Neural crest cell (in vitro differentiated cells): ENCODE results near the gene BAZ1A. TPM values are rescaled to one million over a fixed set of nuclear protein-coding genes. Genes with fewer than 3 reads are reported as not detected.
A peak's percentile ranks its signal among the peaks of the same experiment; 100 is the strongest.

Experiments
- DNase-seq: peaks from one replicate; pipeline ENCODE4 v3.0.0; 2021; ENCODE audit warnings: low read depth, mixed read lengths, low spot score
- H3K27ac Mint-ChIP-seq: one replicate; pipeline ENCODE4 v1.8.0; 2021; ENCODE audit warnings: mild to moderate bottlenecking, mixed read lengths; ENCODE audit not compliant: unreplicated experiment
- H3K27me3 Mint-ChIP-seq: 2 replicates; pipeline ENCODE4 v1.8.0; 2021; ENCODE audit warnings: low read depth, mild to moderate bottlenecking, mixed read lengths
- H3K36me3 Mint-ChIP-seq: 2 replicates; pipeline ENCODE4 v1.8.0; 2021; ENCODE audit warnings: low read depth, mild to moderate bottlenecking, mixed read lengths
- H3K4me1 Mint-ChIP-seq: 2 replicates; pipeline ENCODE4 v1.8.0; 2021; ENCODE audit warnings: mixed read lengths
- H3K4me3 Mint-ChIP-seq: one replicate; pipeline ENCODE4 v1.8.0; 2021; ENCODE audit warnings: mild to moderate bottlenecking, mixed read lengths
- H3K9me3 Mint-ChIP-seq: 2 replicates; pipeline ENCODE4 v1.8.0; 2021; ENCODE audit warnings: mixed read lengths
- total RNA-seq: library from RNA; stranded (reverse); gene quantifications from 2 replicates; pipeline ENCODE4 v1.2.1, GENCODE V29; 2021
- TF ChIP-seq, protein P1 (sequence below): fragments of 200-600 bp; sonication (generic); conservative IDR thresholded peaks from 2 replicates; pipeline ENCODE4 v1.5.0; 2021; ENCODE audit warnings: antibody characterized with exemption, mild to moderate bottlenecking

The BAZ1A gene
- total RNA-seq, 1 donor from 2014 or later: 50.2 TPM

DNA sequence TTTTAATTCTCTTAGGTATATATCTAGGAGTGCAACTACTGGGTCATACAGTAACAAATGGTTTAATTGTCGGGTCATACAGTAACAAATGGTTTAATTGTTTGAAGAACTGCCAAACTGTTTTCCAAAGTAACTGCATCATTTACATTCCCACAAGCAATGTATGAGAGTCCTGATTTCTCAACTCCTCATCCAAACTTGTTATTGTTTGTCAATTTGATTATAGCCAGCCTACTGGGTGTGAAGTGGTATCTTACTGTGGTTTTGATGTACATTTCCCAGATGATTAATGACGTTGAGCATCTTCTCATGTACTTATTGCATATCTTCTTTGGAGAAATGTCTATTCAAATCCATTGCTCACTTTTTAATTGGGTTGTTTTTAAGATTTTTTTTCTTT is 93.1 kb downstream of the BAZ1A start:
- TF ChIP-seq, protein P1, sequence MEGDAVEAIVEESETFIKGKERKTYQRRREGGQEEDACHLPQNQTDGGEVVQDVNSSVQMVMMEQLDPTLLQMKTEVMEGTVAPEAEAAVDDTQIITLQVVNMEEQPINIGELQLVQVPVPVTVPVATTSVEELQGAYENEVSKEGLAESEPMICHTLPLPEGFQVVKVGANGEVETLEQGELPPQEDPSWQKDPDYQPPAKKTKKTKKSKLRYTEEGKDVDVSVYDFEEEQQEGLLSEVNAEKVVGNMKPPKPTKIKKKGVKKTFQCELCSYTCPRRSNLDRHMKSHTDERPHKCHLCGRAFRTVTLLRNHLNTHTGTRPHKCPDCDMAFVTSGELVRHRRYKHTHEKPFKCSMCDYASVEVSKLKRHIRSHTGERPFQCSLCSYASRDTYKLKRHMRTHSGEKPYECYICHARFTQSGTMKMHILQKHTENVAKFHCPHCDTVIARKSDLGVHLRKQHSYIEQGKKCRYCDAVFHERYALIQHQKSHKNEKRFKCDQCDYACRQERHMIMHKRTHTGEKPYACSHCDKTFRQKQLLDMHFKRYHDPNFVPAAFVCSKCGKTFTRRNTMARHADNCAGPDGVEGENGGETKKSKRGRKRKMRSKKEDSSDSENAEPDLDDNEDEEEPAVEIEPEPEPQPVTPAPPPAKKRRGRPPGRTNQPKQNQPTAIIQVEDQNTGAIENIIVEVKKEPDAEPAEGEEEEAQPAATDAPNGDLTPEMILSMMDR: no peak
- Mint-ChIP-seq H3K27me3 (no peaks in the 10 kb centered on the region), H3K27ac (no peak overlapping the region), H3K36me3 (peaks cover 18% of the 10 kb centered on the region), H3K4me3 (no peak overlapping the region), H3K9me3 (no peaks in the 10 kb centered on the region), H3K4me1 (no peaks in the 10 kb centered on the region)
- no peak for DNase-seq

DNA sequence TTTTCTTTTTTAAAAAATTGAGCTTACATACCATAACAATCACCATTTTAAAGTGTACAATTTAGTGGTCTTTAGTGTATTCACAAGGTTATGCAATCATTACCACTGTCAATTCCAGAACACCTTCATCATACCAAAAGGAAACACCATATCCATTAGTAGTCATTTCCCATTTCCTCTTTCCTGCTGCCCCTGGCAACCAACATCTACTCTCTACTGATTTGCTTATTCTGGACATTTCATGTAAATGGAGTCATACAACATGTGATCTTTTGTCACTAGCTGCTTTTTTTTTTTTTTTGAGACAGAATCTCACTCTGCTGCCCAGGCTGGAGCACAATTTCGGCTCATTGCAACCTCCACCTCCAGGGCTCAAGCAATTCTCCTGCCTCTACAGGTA is 93.9 kb downstream of the BAZ1A start:
- Mint-ChIP-seq H3K36me3 (peaks cover 21% of the 10 kb centered on the region), H3K27me3 (no peaks in the 10 kb centered on the region), H3K27ac (peak overlapping the region; percentile 23), H3K9me3 (no peaks in the 10 kb centered on the region), H3K4me1 (no peaks in the 10 kb centered on the region), H3K4me3 (no peak overlapping the region)
- no peak for DNase-seq
- TF ChIP-seq, protein P1: no peak

DNA sequence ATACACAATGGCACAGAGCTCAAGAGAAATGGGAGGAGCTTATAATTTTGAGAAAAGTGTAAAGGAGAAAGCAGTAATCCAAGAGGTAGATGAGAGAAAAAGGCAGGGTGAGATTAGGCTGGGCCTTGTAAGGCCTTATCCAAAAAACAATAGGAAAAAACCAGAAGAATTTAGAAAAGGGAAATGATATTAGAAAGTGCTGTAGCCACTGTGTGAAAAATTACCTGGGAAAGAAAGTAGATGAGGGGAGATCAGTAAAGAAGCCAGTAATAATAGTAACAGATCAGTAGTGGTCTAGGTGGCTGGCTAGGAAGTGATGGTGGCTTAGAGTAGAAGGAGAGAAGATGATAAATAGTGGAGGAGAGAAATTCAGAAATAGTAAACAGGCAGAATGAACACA is 94.5 kb downstream of the BAZ1A start:
- Mint-ChIP-seq H3K4me1 (no peaks in the 10 kb centered on the region), H3K36me3 (peaks cover 21% of the 10 kb centered on the region), H3K27me3 (no peaks in the 10 kb centered on the region), H3K27ac (no peak overlapping the region), H3K4me3 (no peak overlapping the region), H3K9me3 (no peaks in the 10 kb centered on the region)
- no peak for DNase-seq
- TF ChIP-seq, protein P1: no peak

DNA sequence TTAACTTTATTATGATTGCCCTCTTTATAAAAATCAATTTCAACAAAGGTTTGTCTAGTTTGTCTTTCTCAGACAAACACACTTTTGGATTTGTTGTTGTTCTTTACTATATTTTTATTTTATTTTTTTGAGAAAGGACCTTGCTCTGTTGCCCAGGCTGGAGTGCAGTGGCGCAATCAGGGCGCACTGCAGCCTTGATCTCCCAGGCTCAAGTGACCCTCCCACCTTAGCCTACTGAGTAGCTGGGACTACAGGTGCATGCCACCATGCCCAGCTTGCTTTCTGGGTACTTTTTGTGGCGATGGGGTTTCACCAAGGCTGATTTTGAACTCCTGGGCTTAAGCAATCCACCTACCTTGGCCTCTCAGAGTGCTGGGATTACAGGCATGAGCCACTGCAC is 96.4 kb downstream of the BAZ1A start:
- Mint-ChIP-seq H3K27ac (no peak overlapping the region), H3K4me1 (no peaks in the 10 kb centered on the region), H3K36me3 (peaks cover 21% of the 10 kb centered on the region), H3K27me3 (no peaks in the 10 kb centered on the region), H3K9me3 (no peaks in the 10 kb centered on the region), H3K4me3 (no peak overlapping the region)
- TF ChIP-seq, protein P1: no peak
- DNase-seq: no peak

DNA sequence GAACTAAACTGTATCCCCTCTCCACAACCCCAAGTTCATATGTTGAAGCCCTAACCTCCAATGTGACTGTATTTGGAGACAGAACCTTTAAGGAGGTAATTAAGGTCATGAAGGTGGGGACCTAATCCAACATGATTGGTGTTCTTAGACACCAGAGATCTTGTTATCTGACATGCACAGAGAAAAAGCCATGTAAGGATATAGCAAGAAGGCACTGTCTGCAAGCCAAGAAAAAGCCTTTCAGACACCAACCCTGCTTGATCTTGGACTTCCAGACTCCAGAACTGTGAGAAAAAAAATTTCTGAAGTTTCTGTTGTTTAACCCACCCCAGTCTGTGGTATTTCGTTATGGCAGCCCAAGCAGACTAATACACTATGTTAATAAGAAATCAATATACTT is 98.5 kb downstream of the BAZ1A start:
- no peaks in the 10 kb centered on the region for H3K4me1 Mint-ChIP-seq
- no peak overlapping the region for H3K4me3 Mint-ChIP-seq
- peaks cover 19% of the 10 kb centered on the region for H3K36me3 Mint-ChIP-seq
- TF ChIP-seq, protein P1: no peak
- H3K27ac Mint-ChIP-seq: no peak overlapping the region
- H3K27me3 Mint-ChIP-seq: no peaks in the 10 kb centered on the region
- no peak for DNase-seq
- H3K9me3 Mint-ChIP-seq: no peaks in the 10 kb centered on the region

DNA sequence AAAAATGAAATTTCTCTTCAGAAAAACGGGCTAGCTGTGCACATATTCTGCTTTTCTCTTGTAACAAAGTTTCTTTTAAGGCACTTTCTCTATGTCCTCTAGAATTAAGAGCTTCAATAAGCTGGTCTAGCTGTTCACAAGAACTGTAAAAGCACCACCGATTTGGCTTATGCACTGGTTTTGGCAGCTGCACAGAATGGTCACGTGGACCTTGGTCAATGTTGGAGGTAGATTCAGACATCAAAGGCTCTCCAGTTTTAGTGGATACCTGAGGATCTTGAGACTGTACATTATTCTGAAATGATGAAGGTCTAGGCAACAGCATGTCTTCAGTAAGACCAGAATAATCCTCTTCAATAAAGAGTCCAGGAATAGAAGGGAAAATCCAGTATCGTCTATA is 99.2 kb downstream of the BAZ1A start:
- Mint-ChIP-seq H3K36me3 (peaks cover 22% of the 10 kb centered on the region), H3K27ac (no peak overlapping the region), H3K27me3 (no peaks in the 10 kb centered on the region), H3K9me3 (no peaks in the 10 kb centered on the region), H3K4me1 (no peaks in the 10 kb centered on the region), H3K4me3 (no peak overlapping the region)
- no peak for DNase-seq
- TF ChIP-seq, protein P1: no peak
